Measurements from ENCODE around the gene NUCKS1. TPM values are rescaled to one million over a fixed set of nuclear protein-coding genes. Genes with fewer than 3 reads are reported as not detected.

Gene NUCKS1
- total RNA-seq, 2 experiments from 2014 or later, result 152 to 287 TPM

DNA sequence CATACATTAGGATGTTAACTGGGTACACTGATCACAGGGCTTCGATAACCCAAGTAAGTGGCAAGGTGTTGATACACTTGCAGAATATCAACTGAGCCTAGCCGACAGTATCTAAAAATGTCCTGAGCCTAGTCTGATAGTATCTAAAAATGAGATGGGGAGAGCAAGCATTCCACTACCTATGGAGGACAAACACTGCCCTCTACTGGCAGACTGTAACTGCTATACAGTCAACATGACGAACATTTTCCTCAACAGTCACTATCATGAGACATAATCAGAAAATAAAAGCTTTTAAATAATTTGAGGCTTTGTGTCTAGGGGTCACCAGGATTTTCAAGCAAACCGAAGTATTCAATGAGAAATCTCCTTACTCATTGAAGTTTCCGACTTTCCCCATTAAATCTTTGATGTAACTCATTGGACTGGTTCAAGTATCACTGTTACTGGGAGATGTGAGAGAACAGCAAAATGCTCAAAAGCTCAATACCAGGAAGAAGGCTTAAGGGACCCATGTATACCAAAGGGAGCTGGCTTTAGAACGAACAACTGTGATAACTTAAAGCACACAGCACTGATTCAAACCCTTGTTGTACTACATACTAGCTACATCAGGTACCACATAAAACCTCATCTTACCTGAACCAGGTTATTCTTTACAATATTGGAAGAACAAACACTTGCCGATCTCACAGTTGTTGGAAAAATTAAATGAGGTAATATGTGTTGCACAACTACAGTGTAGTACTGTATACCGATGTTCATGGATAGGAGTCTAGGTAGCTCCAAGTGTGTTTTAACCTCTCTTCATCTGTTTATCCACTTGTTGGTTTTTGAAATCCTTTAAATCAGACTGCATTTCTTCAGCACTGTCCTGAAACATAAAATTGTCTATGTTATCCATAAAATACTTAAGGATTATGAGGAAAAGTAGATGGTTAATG is 38.6 kb downstream of the NUCKS1 start:
- Histone ChIP-seq H3K79me2 (ENCODE audit: insufficient read depth, low read depth, low read length) (no peaks in the 10 kb centered on the region), H3K4me2 (ENCODE audit: low read length) (no peak overlapping the region), H3K27ac (ENCODE audit: low read depth, low read length, poor library complexity, severe bottlenecking) (peak overlapping the region; percentile 10), H2AFZ (ENCODE audit: low read length) (no peak overlapping the region), H3K4me1 (ENCODE audit: insufficient read depth, low read length, poor library complexity, severe bottlenecking) (peaks cover 10% of the 10 kb centered on the region), H3K4me3 (ENCODE audit: low read depth, low read length, poor library complexity, severe bottlenecking) (no peak overlapping the region), H4K20me1 (ENCODE audit: insufficient read depth, low read length) (peaks cover 5% of the 10 kb centered on the region; the same call in 1 of the 2 replicates), H3K36me3 (ENCODE audit: insufficient read depth, low read length) (peaks cover 77% of the 10 kb centered on the region), H3K9me2 (ENCODE audit: insufficient read depth, low read length) (no peaks in the 10 kb centered on the region), H3K9me3 (ENCODE audit: low read length) (no peaks in the 10 kb centered on the region)
- BruUV-seq (replicated peaks), result no TSS peak
- intact Hi-C loops (cut with micrococcal nuclease; ENCODE audit: unreplicated experiment), result loop anchor here (1.0 to 5.0 kb wide), 3 partner anchors 52 to 184 kb away; no protein-coding TSS in a partner anchor
- peak; percentile 87 for DNase-seq (ENCODE audit: low spot score)
- ChIA-PET CTCF (ENCODE audit: unreplicated experiment) (interaction anchor here (0.7 to 5.8 kb wide), 7 partner anchors 33 to 266 kb away, joined by 3 to 68 read pairs (median 4); no protein-coding TSS in a partner anchor), POLR2A (interaction anchor here (0.7 to 5.6 kb wide), 5 partner anchors 8 to 426 kb away, joined by 4 to 38 read pairs (median 9); no protein-coding TSS in a partner anchor)
- TF ChIP-seq EZH2phosphoT487 (IDR thresholded peaks at IDR 0.05; ENCODE audit: borderline replicate concordance, low read depth, low read length), result no peak
- TF ChIP-seq, protein P1, sequence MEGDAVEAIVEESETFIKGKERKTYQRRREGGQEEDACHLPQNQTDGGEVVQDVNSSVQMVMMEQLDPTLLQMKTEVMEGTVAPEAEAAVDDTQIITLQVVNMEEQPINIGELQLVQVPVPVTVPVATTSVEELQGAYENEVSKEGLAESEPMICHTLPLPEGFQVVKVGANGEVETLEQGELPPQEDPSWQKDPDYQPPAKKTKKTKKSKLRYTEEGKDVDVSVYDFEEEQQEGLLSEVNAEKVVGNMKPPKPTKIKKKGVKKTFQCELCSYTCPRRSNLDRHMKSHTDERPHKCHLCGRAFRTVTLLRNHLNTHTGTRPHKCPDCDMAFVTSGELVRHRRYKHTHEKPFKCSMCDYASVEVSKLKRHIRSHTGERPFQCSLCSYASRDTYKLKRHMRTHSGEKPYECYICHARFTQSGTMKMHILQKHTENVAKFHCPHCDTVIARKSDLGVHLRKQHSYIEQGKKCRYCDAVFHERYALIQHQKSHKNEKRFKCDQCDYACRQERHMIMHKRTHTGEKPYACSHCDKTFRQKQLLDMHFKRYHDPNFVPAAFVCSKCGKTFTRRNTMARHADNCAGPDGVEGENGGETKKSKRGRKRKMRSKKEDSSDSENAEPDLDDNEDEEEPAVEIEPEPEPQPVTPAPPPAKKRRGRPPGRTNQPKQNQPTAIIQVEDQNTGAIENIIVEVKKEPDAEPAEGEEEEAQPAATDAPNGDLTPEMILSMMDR (conservative IDR thresholded peaks at IDR 0.05; ENCODE audit: low read length), result peak; percentile 99

DNA sequence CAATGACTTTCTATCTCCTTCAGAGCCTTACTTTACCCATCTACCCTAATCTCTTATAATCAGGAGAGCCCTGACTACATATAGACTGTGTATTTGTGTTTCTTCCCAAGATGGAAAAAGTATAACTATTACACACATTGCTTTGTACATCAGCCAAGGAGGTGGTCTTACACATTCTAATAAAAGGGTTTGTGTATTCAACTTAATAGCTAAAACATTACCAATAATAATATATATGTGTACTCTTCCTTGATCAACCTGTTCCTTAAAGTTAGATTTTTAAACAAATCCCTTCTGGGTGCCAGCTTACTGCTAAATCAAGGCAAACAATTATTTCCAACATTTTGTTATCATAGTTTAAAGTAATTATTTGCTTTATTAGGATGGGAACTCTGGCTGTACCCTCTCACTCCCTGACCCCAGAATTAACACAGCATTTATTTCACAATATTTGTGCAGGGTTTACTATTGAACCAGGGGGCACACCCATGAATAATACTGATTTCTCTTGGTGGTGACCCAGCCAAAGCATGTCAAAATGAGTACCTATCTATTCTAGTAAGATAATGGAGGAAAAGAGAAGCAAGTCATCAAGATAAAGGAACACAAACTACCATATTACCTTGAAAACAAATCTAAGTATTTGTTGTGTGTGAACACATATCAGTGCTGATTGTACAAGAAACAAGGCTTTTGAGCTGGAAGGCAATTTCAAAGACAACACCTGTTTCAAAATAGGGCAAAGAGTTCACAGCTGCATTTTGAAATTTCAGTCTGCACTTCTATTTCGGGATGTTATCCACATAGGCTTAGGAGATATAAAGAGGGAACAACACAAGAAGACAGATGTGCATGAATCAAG is 39.5 kb downstream of the NUCKS1 start:
- Histone ChIP-seq H3K27ac (ENCODE audit: low read depth, low read length, poor library complexity, severe bottlenecking) (no peak overlapping the region), H3K79me2 (ENCODE audit: insufficient read depth, low read depth, low read length) (no peaks in the 10 kb centered on the region), H4K20me1 (ENCODE audit: insufficient read depth, low read length) (peaks cover 5% of the 10 kb centered on the region; the same call in 1 of the 2 replicates), H3K4me1 (ENCODE audit: insufficient read depth, low read length, poor library complexity, severe bottlenecking) (peaks cover 10% of the 10 kb centered on the region), H3K4me3 (ENCODE audit: low read depth, low read length, poor library complexity, severe bottlenecking) (no peak overlapping the region), H3K36me3 (ENCODE audit: insufficient read depth, low read length) (peaks cover 69% of the 10 kb centered on the region), H3K9me2 (ENCODE audit: insufficient read depth, low read length) (no peaks in the 10 kb centered on the region), H2AFZ (ENCODE audit: low read length) (no peak overlapping the region), H3K4me2 (ENCODE audit: low read length) (no peak overlapping the region), H3K9me3 (ENCODE audit: low read length) (no peaks in the 10 kb centered on the region)
- ChIA-PET CTCF (ENCODE audit: unreplicated experiment) (interaction anchor here (1.0 to 5.8 kb wide), 4 partner anchors 32 to 267 kb away, joined by 4 to 68 read pairs (median 8); no protein-coding TSS in a partner anchor), POLR2A (interaction anchor here (0.7 to 5.6 kb wide), 5 partner anchors 10 to 117 kb away, joined by 3 to 38 read pairs (median 4); no protein-coding TSS in a partner anchor)
- TF ChIP-seq, protein P1 (conservative IDR thresholded peaks at IDR 0.05; ENCODE audit: low read length), result no peak
- no peak for TF ChIP-seq EZH2phosphoT487 (IDR thresholded peaks at IDR 0.05; ENCODE audit: borderline replicate concordance, low read depth, low read length)
- BruUV-seq (replicated peaks), result no TSS peak
- intact Hi-C loops (cut with micrococcal nuclease; ENCODE audit: unreplicated experiment), result loop anchor here (1.0 to 5.0 kb wide), 3 partner anchors 51 to 183 kb away; no protein-coding TSS in a partner anchor
- DNase-seq (ENCODE audit: low spot score), result no peak
